Loucy (cell line): ENCODE measurements around the gene RARRES1.

ENCODE experiments used
- H2AFZ ChIP-seq: fragments of 200-600 bp; sonication (generic); 2 replicates; pipeline ENCODE4 v1.6.0; 2016; ENCODE audit warnings: antibody characterized with exemption, mild to moderate bottlenecking, low read length, moderate library complexity
- H3F3A ChIP-seq: fragments of 200-600 bp; 2 replicates; pipeline ENCODE4 v1.6.0; 2016; ENCODE audit warnings: antibody characterized with exemption, low read depth, mild to moderate bottlenecking
- H3K27me3 ChIP-seq: fragments of 200-600 bp; sonication (generic); 2 replicates; pipeline ENCODE4 v1.6.1; 2014; ENCODE audit warnings: low read length, mild to moderate bottlenecking; ENCODE audit not compliant: insufficient read depth, poor library complexity, severe bottlenecking
- H3K36me3 ChIP-seq: fragments of 200-600 bp; sonication (generic); 2 replicates; pipeline ENCODE4 v1.6.1; 2016; ENCODE audit warnings: low read length; ENCODE audit not compliant: insufficient read depth
- H3K4me1 ChIP-seq: fragments of 200-600 bp; sonication (generic); 2 replicates; pipeline ENCODE4 v1.5.1; 2014; ENCODE audit warnings: low read length, mild to moderate bottlenecking; ENCODE audit not compliant: insufficient read depth, poor library complexity, severe bottlenecking
- H3K4me2 ChIP-seq: fragments of 200-600 bp; sonication (generic); 2 replicates; pipeline ENCODE4 v1.6.0; 2014; ENCODE audit warnings: antibody characterized with exemption, low read length, low read depth, mild to moderate bottlenecking; ENCODE audit not compliant: poor library complexity, severe bottlenecking
- H3K4me3 ChIP-seq: fragments of 200-600 bp; sonication (generic); 2 replicates; pipeline ENCODE4 v1.5.1; 2014; ENCODE audit warnings: low read length, mild to moderate bottlenecking, mixed read lengths; ENCODE audit not compliant: poor library complexity, severe bottlenecking
- H3K79me2 ChIP-seq: fragments of 200-600 bp; sonication (generic); 2 replicates; pipeline ENCODE4 v1.6.1; 2014; ENCODE audit warnings: low read length; ENCODE audit not compliant: insufficient read depth
- H3K9ac ChIP-seq: fragments of 200-600 bp; sonication (generic); 2 replicates; pipeline ENCODE4 v1.6.0; 2014; ENCODE audit warnings: mild to moderate bottlenecking, low read depth, low read length, moderate library complexity; ENCODE audit not compliant: poor library complexity, severe bottlenecking
- H3K9me2 ChIP-seq: fragments of 200-600 bp; sonication (generic); replicated peaks from 2 replicates; pipeline ENCODE4 v1.6.1; 2016; ENCODE audit warnings: low read depth, low read length, mixed read lengths
- H3K9me3 ChIP-seq: fragments of 200-600 bp; sonication (generic); 2 replicates; pipeline ENCODE4 v1.6.1; 2014; ENCODE audit warnings: mild to moderate bottlenecking, antibody characterized with exemption, low read length, low read depth; ENCODE audit not compliant: insufficient read depth
- H4K20me1 ChIP-seq: fragments of 200-600 bp; sonication (generic); 2 replicates; pipeline ENCODE4 v1.6.0; 2014; ENCODE audit warnings: antibody characterized with exemption, low read length, mild to moderate bottlenecking; ENCODE audit not compliant: insufficient read depth, poor library complexity, severe bottlenecking
- CTCF ChIP-seq: fragments of 200-600 bp; sonication (generic); conservative IDR thresholded peaks from 2 replicates; pipeline ENCODE4 v1.5.1; 2014; ENCODE audit warnings: mild to moderate bottlenecking, antibody characterized with exemption, low read length
- EZH2phosphoT487 ChIP-seq: fragments of 200-600 bp; IDR thresholded peaks from 2 replicates; pipeline ENCODE4 v1.6.1; 2018; ENCODE audit warnings: antibody characterized with exemption, mild to moderate bottlenecking, moderate library complexity, borderline replicate concordance

RARRES1 gene

GRCh38 chr3:158770741-158771350, 38.6 kb upstream of the RARRES1 start:
- Histone ChIP-seq H3K4me3 (no peak overlapping the region), H3K9me2 (no peaks in the 10 kb centered on the region), H3K4me2 (no peak overlapping the region), H2AFZ (no peak overlapping the region), H4K20me1 (no peaks in the 10 kb centered on the region), H3K9ac (no peak overlapping the region), H3K9me3 (no peaks in the 10 kb centered on the region), H3K79me2 (no peaks in the 10 kb centered on the region), H3F3A (no peaks in the 10 kb centered on the region), H3K4me1 (no peaks in the 10 kb centered on the region), H3K36me3 (no peaks in the 10 kb centered on the region), H3K27me3 (no peaks in the 10 kb centered on the region)
- no peak for TF ChIP-seq EZH2phosphoT487
- no peak for TF ChIP-seq CTCF

GRCh38 chr3:158769952-158770740, 37.9 kb upstream of the RARRES1 start:
- H3K9me3 ChIP-seq = no peaks in the 10 kb centered on the region
- no peaks in the 10 kb centered on the region for H3K4me1 ChIP-seq
- no peaks in the 10 kb centered on the region for H3K79me2 ChIP-seq
- no peaks in the 10 kb centered on the region for H3K9me2 ChIP-seq
- H3K9ac ChIP-seq = no peak overlapping the region
- H2AFZ ChIP-seq = no peak overlapping the region
- no peak overlapping the region for H3K4me2 ChIP-seq
- no peaks in the 10 kb centered on the region for H3F3A ChIP-seq
- no peaks in the 10 kb centered on the region for H3K36me3 ChIP-seq
- TF ChIP-seq EZH2phosphoT487 = no peak
- TF ChIP-seq CTCF = no peak
- no peak overlapping the region for H3K4me3 ChIP-seq
- H4K20me1 ChIP-seq = no peaks in the 10 kb centered on the region
- no peaks in the 10 kb centered on the region for H3K27me3 ChIP-seq

- no peaks in the 10 kb centered on the region for H3K36me3 ChIP-seq
- H3F3A ChIP-seq = no peaks in the 10 kb centered on the region
- H3K27me3 ChIP-seq = no peaks in the 10 kb centered on the region
- no peak for TF ChIP-seq EZH2phosphoT487
- no peak for TF ChIP-seq CTCF
- H3K9me3 ChIP-seq = no peaks in the 10 kb centered on the region
- H4K20me1 ChIP-seq = no peaks in the 10 kb centered on the region
- no peak overlapping the region for H3K9ac ChIP-seq
- no peaks in the 10 kb centered on the region for H3K4me1 ChIP-seq
- H3K4me3 ChIP-seq = no peak overlapping the region
- no peaks in the 10 kb centered on the region for H3K79me2 ChIP-seq
- no peak overlapping the region for H3K4me2 ChIP-seq
- no peaks in the 10 kb centered on the region for H3K9me2 ChIP-seq
- no peak overlapping the region for H2AFZ ChIP-seq
These were observed 37.3 kb upstream of the RARRES1 start for GRCh38 chr3:158769549-158769948.
